Keratinocyte (primary cell): ENCODE measurements around the gene CD96.

Experiments
- CTCF ChIP-seq, 3 experiments: IDR thresholded peaks in 1 of 3; conservative IDR thresholded peaks in 1 of 3; optimal IDR thresholded peaks in 1 of 3; 2 replicates in 2 of 3; 3 replicates in 1 of 3; pipeline versions ENCODE3 to v1.5.1; 2011; ENCODE audit warnings: low read length in 3 of 3, mild to moderate bottlenecking in 3 of 3, moderate library complexity in 2 of 3, control low read depth in 1 of 3, inconsistent platforms in 1 of 3; ENCODE audit not compliant: insufficient read depth in 2 of 3; ENCODE audit errors: extremely low read depth in 1 of 3
- EZH2 ChIP-seq: IDR thresholded peaks from one replicate; pipeline ENCODE4 v1.6.1; 2012; ENCODE audit warnings: inconsistent platforms, mild to moderate bottlenecking, low read length, moderate library complexity

GRCh38 chr3:111577113-111577512 is 35.1 kb downstream of the CD96 start:
- no peak for TF ChIP-seq CTCF (optimal IDR thresholded peaks at IDR 0.05 in 1 of 3, IDR thresholded peaks at IDR 0.05 in 1 of 3, conservative IDR thresholded peaks at IDR 0.05 in 1 of 3; ENCODE audit: extremely low read depth in 1 of 3, insufficient read depth in 2 of 3, low read length in 3 of 3)
- TF ChIP-seq EZH2: no peak
